Pancreas (tissue), 10 donors: ENCODE data around the gene FMO5. TPM values are rescaled to one million over a fixed set of nuclear protein-coding genes. Genes with fewer than 3 reads are reported as not detected.

ENCODE experiments used
- ATAC-seq, 4 donors: fragments of 200-7000 bp; cut with Tn5 transposase; one replicate each; pipeline versions ENCODE4 v1.8.0 to v1.9.1; 2020; ENCODE audit warnings: mild to moderate bottlenecking in 4 of 4, moderate library complexity in 4 of 4
- DNase-seq, 6 donors: peaks; one replicate each; pipeline ENCODE4 v3.0.0-alpha.2; 2020
- FAIRE-seq: peaks from 2 replicates; lab custom pipeline; 2012; peaks lifted over from hg19 to GRCh38; lab: Jason Lieb, UNC
- H3K27ac ChIP-seq, 4 donors: fragments of 200-600 bp; sonication (generic); 1 replicate in 3 of 4; 2 replicates in 1 of 4; pipeline versions ENCODE4 v1.5.0 to v1.8.0; 2020
- H3K27me3 ChIP-seq, 4 donors: fragments of 200-600 bp; one replicate each; pipeline ENCODE4 v1.8.0; 2021
- H3K36me3 ChIP-seq, 3 donors: fragments of 200-600 bp; sonication (generic) in 1 of 3; one replicate each; pipeline versions ENCODE4 v1.5.0 to v1.8.0; 2020 to 2021
- H3K4me1 ChIP-seq, 3 donors: fragments of 200-600 bp; one replicate each; pipeline ENCODE4 v1.8.0; 2021
- H3K4me3 ChIP-seq, 4 donors: fragments of 200-600 bp; sonication (generic) in 2 of 4; one replicate each; pipeline versions ENCODE4 v1.5.0 to v1.8.0; 2020 to 2021
- H3K9me3 ChIP-seq, 4 donors: fragments of 200-600 bp; one replicate each; pipeline ENCODE4 v1.8.0; 2021
- WGBS, 2 donors: extraction: QIAGEN DNeasy Blood & Tissue Kit; methylation state at CpG; one replicate each; pipeline ENCODE4 v1.1.7; 2013; 5-methylcytosine and 5-hydroxymethylcytosine counted together
- intact Hi-C, 3 donors: fragments of 100-400 bp; cut with DNase I; formaldehyde crosslinking; loops; one replicate each; pipeline versions ENCODE4 v1.11.1 to v1.14.2; 2022
- polyA plus RNA-seq, 2 donors: library from polyadenylated mRNA; stranded (reverse); fragments of 200-250 nt; gene quantifications; one replicate each; pipeline ENCODE4 v1.2.3, GENCODE V29; 2013
- total RNA-seq, 6 donors: library from RNA; stranded (reverse); fragmentation: NEBNext Ultra II Directional in 4 of 6; extraction: Animal tissue kit (Norgen Biotek cat#: 25700) in 4 of 6; gene quantifications; one replicate each; pipeline versions ENCODE4 v1.2.1 to v1.2.4, GENCODE V29; 2021 to 2023
- TF ChIP-seq, protein P1 (sequence below), 4 donors: fragments of 200-600 bp; sonication (generic) in 3 of 4; IDR thresholded peaks; one replicate each; pipeline versions ENCODE4 v1.5.0 to v1.8.0; 2021; ENCODE audit warnings: antibody characterized with exemption in 4 of 4
- donor health status: healthy with polysubstance abuse.
- donor health status: DM: no; HTN: no; CAD: no; lungs with moderate emphysema.
- donor health status: DM: no; HTN: no; CAD: no.
- donor health status: control.
- donor health status: control.
- donor health status: Bipolar disorder and iron deficiency.
- donor health status: DM: yes; HTN: yes; CAD: no.
- donor health status: DM: no; HTN: no; CAD: no.
- donor health status: DM: no; HTN: no; CAD: no.
- donor health status: DM: yes; HTN: yes; CAD: no.

Gene FMO5
- total and polyA plus RNA-seq, 8 donors = 7.5 to 32.5 (median 14.6) TPM

DNA sequence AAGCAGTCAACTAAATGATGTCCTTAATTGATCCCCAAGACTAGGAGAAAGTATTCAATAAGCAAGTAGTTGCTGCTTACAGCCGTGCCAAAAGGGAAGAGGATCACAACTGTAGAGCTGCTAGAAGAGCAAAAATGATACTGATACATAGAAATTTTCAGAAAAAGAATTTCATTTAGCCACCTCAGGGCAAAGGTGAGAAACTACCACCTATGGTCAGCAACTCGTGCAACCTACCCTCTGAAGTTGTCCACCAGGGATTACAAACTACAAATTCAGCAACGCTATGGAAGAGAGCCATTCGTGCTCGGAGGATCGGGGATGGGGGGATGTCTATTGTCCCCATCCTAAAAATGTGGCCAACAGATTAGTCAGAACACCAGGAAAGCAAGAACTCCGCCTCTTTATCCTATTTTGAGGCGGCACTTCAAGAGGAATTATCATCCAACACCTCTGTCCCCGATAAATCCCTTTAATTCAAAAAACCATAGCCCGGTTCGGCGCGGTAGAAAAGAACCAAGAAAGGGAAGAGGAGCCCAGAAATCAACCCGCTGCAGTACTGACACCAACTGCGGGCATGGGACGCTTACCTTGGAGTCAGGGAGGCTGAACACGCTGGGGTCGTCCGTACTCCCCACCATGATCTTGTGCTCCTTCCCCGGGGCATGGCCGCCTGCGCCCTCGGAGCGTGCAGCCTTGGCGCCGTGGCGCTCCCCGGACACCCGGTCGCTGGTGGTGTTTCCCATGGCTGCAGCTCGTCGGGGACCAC, 53.6 kb downstream of the FMO5 start:
- intact Hi-C loops = loop anchor here in 1 of 3 donors (2.0 kb wide), 1 partner anchor 71 kb away; the partner anchor contains the start of gene CHD1L
- Histone ChIP-seq H3K4me1 (peaks cover 26 to 46% (median 33%) of the 10 kb centered on the region in 3 donors), H3K9me3 (no peaks in the 10 kb centered on the region), H3K36me3 (no peaks in the 10 kb centered on the region), H3K27ac (peak overlapping the region; percentile 78 to 96 (median 87)), H3K4me3 (peak overlapping the region; percentile 80 to 94 (median 90)), H3K27me3 (no peaks in the 10 kb centered on the region)
- ATAC-seq (no peak), DNase-seq (peak in 2 of 6 donors; percentile 13 to 14), FAIRE-seq (no peak)
- 0% methylated on average over 32 of the region's 32 CpGs for WGBS, 2 donors
- TF ChIP-seq, protein P1, sequence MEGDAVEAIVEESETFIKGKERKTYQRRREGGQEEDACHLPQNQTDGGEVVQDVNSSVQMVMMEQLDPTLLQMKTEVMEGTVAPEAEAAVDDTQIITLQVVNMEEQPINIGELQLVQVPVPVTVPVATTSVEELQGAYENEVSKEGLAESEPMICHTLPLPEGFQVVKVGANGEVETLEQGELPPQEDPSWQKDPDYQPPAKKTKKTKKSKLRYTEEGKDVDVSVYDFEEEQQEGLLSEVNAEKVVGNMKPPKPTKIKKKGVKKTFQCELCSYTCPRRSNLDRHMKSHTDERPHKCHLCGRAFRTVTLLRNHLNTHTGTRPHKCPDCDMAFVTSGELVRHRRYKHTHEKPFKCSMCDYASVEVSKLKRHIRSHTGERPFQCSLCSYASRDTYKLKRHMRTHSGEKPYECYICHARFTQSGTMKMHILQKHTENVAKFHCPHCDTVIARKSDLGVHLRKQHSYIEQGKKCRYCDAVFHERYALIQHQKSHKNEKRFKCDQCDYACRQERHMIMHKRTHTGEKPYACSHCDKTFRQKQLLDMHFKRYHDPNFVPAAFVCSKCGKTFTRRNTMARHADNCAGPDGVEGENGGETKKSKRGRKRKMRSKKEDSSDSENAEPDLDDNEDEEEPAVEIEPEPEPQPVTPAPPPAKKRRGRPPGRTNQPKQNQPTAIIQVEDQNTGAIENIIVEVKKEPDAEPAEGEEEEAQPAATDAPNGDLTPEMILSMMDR (IDR thresholded peaks at IDR 0.05) = no peak

DNA sequence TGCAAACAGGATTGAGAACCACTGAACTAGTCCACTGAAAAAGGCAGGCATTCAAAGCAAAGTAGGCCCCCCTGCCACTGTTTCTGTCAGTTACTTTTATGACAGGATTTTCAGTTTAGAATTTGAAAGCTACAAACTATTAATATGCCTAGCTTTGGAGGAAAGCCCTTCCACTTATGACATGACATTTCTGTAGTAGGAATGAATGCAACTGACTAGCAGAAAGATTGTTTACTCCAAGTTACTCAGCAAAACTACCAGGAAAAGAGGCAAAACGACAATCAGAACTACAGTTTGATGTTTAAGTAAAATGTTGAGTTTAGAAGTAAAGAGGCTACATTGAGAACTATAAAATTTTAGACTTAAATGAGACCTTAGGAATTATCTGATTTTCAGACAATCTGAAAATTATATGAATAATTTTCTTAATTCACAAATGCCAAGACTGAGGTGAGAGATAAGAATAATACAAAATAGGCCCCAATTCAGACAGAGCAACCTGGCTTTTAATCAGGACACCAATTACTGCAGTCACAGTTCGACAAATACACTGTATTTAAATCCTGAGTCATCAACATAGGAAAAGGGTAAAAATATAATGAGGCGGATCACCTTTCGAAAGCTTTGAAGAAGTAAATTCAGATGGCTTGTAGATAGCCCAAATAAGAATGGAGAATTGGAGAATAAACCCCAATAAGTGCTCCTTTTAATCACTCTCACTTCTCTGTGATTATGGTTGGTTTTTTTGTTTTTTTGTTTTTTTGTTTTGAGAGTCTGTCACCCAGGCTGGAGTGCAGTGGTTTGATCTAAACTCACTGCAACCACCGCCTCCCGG, 55.1 kb downstream of the FMO5 start:
- 67 to 80% methylated on average over 6 of the region's 6 CpGs for WGBS, 2 donors
- peak overlapping the region in 1 of 4 donors; percentile 24 for H3K27ac ChIP-seq
- FAIRE-seq (no peak), ATAC-seq (no peak), DNase-seq (no peak)
- TF ChIP-seq, protein P1 (IDR thresholded peaks at IDR 0.05) = no peak
- no peaks in the 10 kb centered on the region for H3K36me3 ChIP-seq
- peaks cover 26 to 46% (median 33%) of the 10 kb centered on the region in 3 donors for H3K4me1 ChIP-seq
- no peaks in the 10 kb centered on the region for H3K9me3 ChIP-seq
- H3K27me3 ChIP-seq = no peaks in the 10 kb centered on the region
- H3K4me3 ChIP-seq = peak overlapping the region in 2 of 4 donors; percentile 80 to 87
- intact Hi-C loops = no loop called here

GRCh38 chr1:147169171-147169570, 56.0 kb downstream of the FMO5 start:
- intact Hi-C loops = no loop called here
- FAIRE-seq = no peak
- no peaks in the 10 kb centered on the region for H3K36me3 ChIP-seq
- TF ChIP-seq, protein P1 (IDR thresholded peaks at IDR 0.05) = no peak
- 19 to 29% methylated on average over 3 of the region's 3 CpGs for WGBS, 2 donors
- no peaks in the 10 kb centered on the region for H3K27me3 ChIP-seq
- no peak for DNase-seq
- H3K27ac ChIP-seq = peak overlapping the region in 1 of 4 donors; percentile 24
- H3K9me3 ChIP-seq = no peaks in the 10 kb centered on the region
- ATAC-seq = no peak
- no peak overlapping the region for H3K4me3 ChIP-seq
- peaks cover 26 to 41% (median 30%) of the 10 kb centered on the region in 3 donors for H3K4me1 ChIP-seq

DNA sequence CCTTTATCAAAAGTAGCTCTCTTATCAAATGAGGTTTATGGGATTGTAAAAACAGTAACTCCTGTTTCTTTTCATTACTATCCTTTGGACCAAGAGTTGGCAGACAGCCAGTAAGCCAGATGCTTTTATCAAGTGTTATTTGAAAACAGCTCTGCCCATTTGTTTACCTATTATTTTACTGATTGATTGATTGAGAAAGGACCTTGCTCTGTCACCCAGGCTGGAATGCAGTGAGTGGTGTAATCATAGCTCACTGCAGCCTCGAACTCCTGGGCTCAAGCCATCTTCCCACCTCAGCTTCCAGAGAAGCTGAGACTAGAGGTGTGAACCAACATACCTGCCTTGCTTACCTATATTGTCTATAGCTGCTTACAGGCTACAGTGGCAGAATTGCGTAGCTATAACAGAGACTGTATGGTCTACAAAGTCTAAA, 56.5 kb downstream of the FMO5 start:
- 29 to 32% methylated on average over 2 of the region's 2 CpGs for WGBS, 2 donors
- FAIRE-seq (no peak), ATAC-seq (no peak), DNase-seq (peak in 4 of 6 donors; percentile 48 to 71 (median 58))
- peaks cover 21 to 36% (median 25%) of the 10 kb centered on the region in 3 donors for H3K4me1 ChIP-seq
- no peaks in the 10 kb centered on the region for H3K9me3 ChIP-seq
- no peaks in the 10 kb centered on the region for H3K36me3 ChIP-seq
- H3K4me3 ChIP-seq = no peak overlapping the region
- H3K27me3 ChIP-seq = no peaks in the 10 kb centered on the region
- intact Hi-C loops = no loop called here
- peak overlapping the region in 2 of 4 donors; percentile 10 to 34 for H3K27ac ChIP-seq
- TF ChIP-seq, protein P1 (IDR thresholded peaks at IDR 0.05) = no peak
